GM06990 (cell line): Measurements from ENCODE around the gene RIMBP2.

Experiments
- DNase-seq: peaks from one replicate; pipeline ENCODE4 v3.0.0-alpha.2; 2011; ENCODE audit not compliant: insufficient read length; ENCODE audit errors: extremely low read depth
- H3K27me3 ChIP-seq: replicated peaks from 2 replicates; pipeline ENCODE4 v1.6.0; 2011; ENCODE audit warnings: low read length; ENCODE audit not compliant: control insufficient read depth, insufficient read depth
- H3K36me3 ChIP-seq: 2 replicates; pipeline ENCODE4 v1.5.1; 2011; ENCODE audit warnings: low read length; ENCODE audit not compliant: control insufficient read depth, insufficient read depth
- H3K4me3 ChIP-seq: replicated peaks from 2 replicates; pipeline ENCODE4 v1.5.1; 2011; ENCODE audit warnings: low read depth, mild to moderate bottlenecking, control low read depth, low read length
- CTCF ChIP-seq: IDR thresholded peaks from 2 replicates; pipeline ENCODE4 v1.5.1; 2011; ENCODE audit warnings: low read length, control low read depth, mild to moderate bottlenecking, inconsistent platforms; ENCODE audit not compliant: insufficient read depth, poor library complexity, severe bottlenecking

RIMBP2 gene

GRCh38 chr12:130593056-130593455, 123.0 kb downstream of the RIMBP2 start:
- TF ChIP-seq CTCF: no peak
- Histone ChIP-seq H3K36me3 (no peaks in the 10 kb centered on the region), H3K4me3 (no peak overlapping the region), H3K27me3 (no peaks in the 10 kb centered on the region)
- no peak for DNase-seq

GRCh38 chr12:130592641-130593040, 123.5 kb downstream of the RIMBP2 start:
- no peaks in the 10 kb centered on the region for H3K27me3 ChIP-seq
- no peak for TF ChIP-seq CTCF
- H3K36me3 ChIP-seq: no peaks in the 10 kb centered on the region
- no peak for DNase-seq
- no peak overlapping the region for H3K4me3 ChIP-seq

- TF ChIP-seq CTCF: no peak
- no peak for DNase-seq
- H3K27me3 ChIP-seq: no peaks in the 10 kb centered on the region
- H3K4me3 ChIP-seq: no peak overlapping the region
- no peaks in the 10 kb centered on the region for H3K36me3 ChIP-seq
Measured at GRCh38 chr12:130591736-130592135, 124.4 kb downstream of the RIMBP2 start.

GRCh38 chr12:130590685-130591084, 125.4 kb downstream of the RIMBP2 start:
- DNase-seq: no peak
- no peak for TF ChIP-seq CTCF
- H3K27me3 ChIP-seq: no peaks in the 10 kb centered on the region
- no peak overlapping the region for H3K4me3 ChIP-seq
- H3K36me3 ChIP-seq: no peaks in the 10 kb centered on the region

GRCh38 chr12:130589540-130590317, 126.4 kb downstream of the RIMBP2 start:
- no peak overlapping the region for H3K4me3 ChIP-seq
- no peaks in the 10 kb centered on the region for H3K27me3 ChIP-seq
- H3K36me3 ChIP-seq: no peaks in the 10 kb centered on the region
- TF ChIP-seq CTCF: no peak
- no peak for DNase-seq
